Vagina (tissue), 2 donors: ENCODE results near the gene SLC23A2.

Source experiments
- POLR2A ChIP-seq, 2 donors: fragments of 450-650 bp; IDR thresholded peaks; one replicate each; pipeline ENCODE4 v1.6.1; 2017; ENCODE audit warnings: antibody characterized with exemption in 2 of 2, mild to moderate bottlenecking in 2 of 2, moderate library complexity in 2 of 2
- POLR2AphosphoS5 ChIP-seq, 2 donors: sonication (generic); formaldehyde crosslinking; IDR thresholded peaks; one replicate each; pipeline ENCODE4 v1.9.0; 2017; ENCODE audit warnings: antibody characterized with exemption in 2 of 2, mild to moderate bottlenecking in 2 of 2, low read depth in 1 of 2; ENCODE audit not compliant: insufficient read depth in 1 of 2
- TF ChIP-seq, protein P1 (sequence below), 3 experiments: fragments of 450-650 bp in 2 of 3; fragments of 200-600 bp in 1 of 3; sonication (generic) in 1 of 3; IDR thresholded peaks; one replicate each; pipeline ENCODE4 v1.5.1; 2017 to 2019; ENCODE audit warnings: antibody characterized with exemption in 3 of 3, mild to moderate bottlenecking in 2 of 3, moderate library complexity in 2 of 3

- TF ChIP-seq, protein P1, sequence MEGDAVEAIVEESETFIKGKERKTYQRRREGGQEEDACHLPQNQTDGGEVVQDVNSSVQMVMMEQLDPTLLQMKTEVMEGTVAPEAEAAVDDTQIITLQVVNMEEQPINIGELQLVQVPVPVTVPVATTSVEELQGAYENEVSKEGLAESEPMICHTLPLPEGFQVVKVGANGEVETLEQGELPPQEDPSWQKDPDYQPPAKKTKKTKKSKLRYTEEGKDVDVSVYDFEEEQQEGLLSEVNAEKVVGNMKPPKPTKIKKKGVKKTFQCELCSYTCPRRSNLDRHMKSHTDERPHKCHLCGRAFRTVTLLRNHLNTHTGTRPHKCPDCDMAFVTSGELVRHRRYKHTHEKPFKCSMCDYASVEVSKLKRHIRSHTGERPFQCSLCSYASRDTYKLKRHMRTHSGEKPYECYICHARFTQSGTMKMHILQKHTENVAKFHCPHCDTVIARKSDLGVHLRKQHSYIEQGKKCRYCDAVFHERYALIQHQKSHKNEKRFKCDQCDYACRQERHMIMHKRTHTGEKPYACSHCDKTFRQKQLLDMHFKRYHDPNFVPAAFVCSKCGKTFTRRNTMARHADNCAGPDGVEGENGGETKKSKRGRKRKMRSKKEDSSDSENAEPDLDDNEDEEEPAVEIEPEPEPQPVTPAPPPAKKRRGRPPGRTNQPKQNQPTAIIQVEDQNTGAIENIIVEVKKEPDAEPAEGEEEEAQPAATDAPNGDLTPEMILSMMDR (IDR thresholded peaks at IDR 0.05): no peak
- TF ChIP-seq POLR2AphosphoS5 (IDR thresholded peaks at IDR 0.05; ENCODE audit: insufficient read depth in 1 of 2, low read depth in 1 of 2) (no peak), POLR2A (IDR thresholded peaks at IDR 0.05) (no peak)
Measured at GRCh38 chr20:4905195-4905594, 96.1 kb downstream of the SLC23A2 start.
